ENCODE data around the gene PLXDC1.

- TF ChIP-seq, protein P1, sequence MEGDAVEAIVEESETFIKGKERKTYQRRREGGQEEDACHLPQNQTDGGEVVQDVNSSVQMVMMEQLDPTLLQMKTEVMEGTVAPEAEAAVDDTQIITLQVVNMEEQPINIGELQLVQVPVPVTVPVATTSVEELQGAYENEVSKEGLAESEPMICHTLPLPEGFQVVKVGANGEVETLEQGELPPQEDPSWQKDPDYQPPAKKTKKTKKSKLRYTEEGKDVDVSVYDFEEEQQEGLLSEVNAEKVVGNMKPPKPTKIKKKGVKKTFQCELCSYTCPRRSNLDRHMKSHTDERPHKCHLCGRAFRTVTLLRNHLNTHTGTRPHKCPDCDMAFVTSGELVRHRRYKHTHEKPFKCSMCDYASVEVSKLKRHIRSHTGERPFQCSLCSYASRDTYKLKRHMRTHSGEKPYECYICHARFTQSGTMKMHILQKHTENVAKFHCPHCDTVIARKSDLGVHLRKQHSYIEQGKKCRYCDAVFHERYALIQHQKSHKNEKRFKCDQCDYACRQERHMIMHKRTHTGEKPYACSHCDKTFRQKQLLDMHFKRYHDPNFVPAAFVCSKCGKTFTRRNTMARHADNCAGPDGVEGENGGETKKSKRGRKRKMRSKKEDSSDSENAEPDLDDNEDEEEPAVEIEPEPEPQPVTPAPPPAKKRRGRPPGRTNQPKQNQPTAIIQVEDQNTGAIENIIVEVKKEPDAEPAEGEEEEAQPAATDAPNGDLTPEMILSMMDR (IDR thresholded peaks at IDR 0.05 in 8 of 11, conservative IDR thresholded peaks at IDR 0.05 in 3 of 11) = no peak
- no peak for TF ChIP-seq POLR2A (IDR thresholded peaks at IDR 0.05)
- no peak for TF ChIP-seq POLR2AphosphoS5 (IDR thresholded peaks at IDR 0.05)
Observed at GRCh38 chr17:39079836-39080235, 71.6 kb downstream of the PLXDC1 start.
